NOMO-1 treated with DMSO at 0.1 percent for 48 hours (cell line): ENCODE measurements around the gene MYB.

Source experiments
- DNase-seq: peaks from one replicate; lab custom pipeline; 2025; ENCODE audit not compliant: unreplicated experiment; lab: John Stamatoyannopoulos, UW

Gene MYB

GRCh38 chr6:135215563-135215962 lies 34.5 kb downstream of the MYB start:
- DNase-seq, result no peak

GRCh38 chr6:135217663-135218062 lies 36.6 kb downstream of the MYB start:
- DNase-seq, result no peak

- DNase-seq, result no peak
Observed at GRCh38 chr6:135219346-135219745, 38.2 kb downstream of the MYB start.

- no peak for DNase-seq
Observed at GRCh38 chr6:135221042-135221441, 39.9 kb downstream of the MYB start.

GRCh38 chr6:135221505-135221904 lies 40.4 kb downstream of the MYB start:
- DNase-seq, result no peak

GRCh38 chr6:135222623-135223022 lies 41.5 kb downstream of the MYB start:
- no peak for DNase-seq

GRCh38 chr6:135224037-135224647 lies 43.0 kb downstream of the MYB start:
- DNase-seq, result no peak

GRCh38 chr6:135225911-135226310 lies 44.8 kb downstream of the MYB start:
- DNase-seq, result no peak

GRCh38 chr6:135226537-135226936 lies 45.4 kb downstream of the MYB start:
- DNase-seq, result no peak

GRCh38 chr6:135227349-135227748 lies 46.2 kb downstream of the MYB start:
- peak; percentile 24 for DNase-seq

GRCh38 chr6:135227758-135228157 lies 46.6 kb downstream of the MYB start:
- DNase-seq, result peak; percentile 18

- DNase-seq, result no peak
Observed at GRCh38 chr6:135228486-135228885, 47.4 kb downstream of the MYB start.

- DNase-seq, result no peak
Observed at GRCh38 chr6:135229996-135230395, 48.9 kb downstream of the MYB start.

- peak; percentile 61 for DNase-seq
Observed at GRCh38 chr6:135230711-135231468, 49.8 kb downstream of the MYB start.

- no peak for DNase-seq
Observed at GRCh38 chr6:135231469-135231844, 50.3 kb downstream of the MYB start.

GRCh38 chr6:135233686-135234491 lies 52.8 kb downstream of the MYB start:
- peak; percentile 48 for DNase-seq

GRCh38 chr6:135234492-135234780 lies 53.3 kb downstream of the MYB start:
- no peak for DNase-seq

GRCh38 chr6:135235716-135236115 lies 54.6 kb downstream of the MYB start:
- peak; percentile 12 for DNase-seq

GRCh38 chr6:135236319-135236718 lies 55.2 kb downstream of the MYB start:
- DNase-seq, result no peak

GRCh38 chr6:135236732-135237131 lies 55.6 kb downstream of the MYB start:
- no peak for DNase-seq

- DNase-seq, result no peak
Observed at GRCh38 chr6:135240711-135241110, 59.6 kb downstream of the MYB start.
